ENCODE measurements around the gene MRAS. TPM values are rescaled to one million over a fixed set of nuclear protein-coding genes. Genes with fewer than 3 reads are reported as not detected.

MRAS gene
- total RNA-seq, 2 donors from 2014 or later: 58.6 to 62.3 TPM

DNA sequence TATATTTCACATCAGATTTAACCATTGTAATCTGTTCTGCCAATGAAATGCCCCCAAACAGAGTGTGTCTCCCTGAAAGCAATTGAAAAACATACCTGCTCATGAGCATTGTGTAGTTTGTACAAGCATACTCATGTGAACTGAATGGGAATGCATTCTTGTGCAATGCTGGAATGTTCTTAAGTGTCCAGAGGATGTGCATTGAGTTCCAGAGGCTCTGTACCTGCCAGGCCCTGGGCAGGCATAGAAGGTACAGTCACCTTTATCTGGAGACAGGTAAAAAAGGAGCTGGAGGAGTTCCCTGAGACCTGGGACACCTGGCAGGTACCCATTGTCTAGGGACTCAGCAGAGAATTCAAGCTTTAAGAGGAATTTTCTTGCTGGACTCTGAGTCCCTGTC lies 2.8 kb downstream of the MRAS start:
- Histone ChIP-seq H3K27me3 (replicated peaks; ENCODE audit: insufficient read depth) (no peaks in the 10 kb centered on the region), H3K4me3 (no peak overlapping the region), H3K4me1 (ENCODE audit: control insufficient read depth in 1 of 2, low read depth in 2 of 2) (peaks cover 17 to 59% of the 10 kb centered on the region in 2 donors), H3K36me3 (no peaks in the 10 kb centered on the region), H3K9me3 (no peaks in the 10 kb centered on the region), H3K27ac (peak overlapping the region in 1 of 2 donors; percentile 95)
- no peak for TF ChIP-seq CTCF (IDR thresholded peaks at IDR 0.05)
- ATAC-seq (ENCODE audit: insufficient number of reproducible peaks, low FRiP score, low read depth): no peak
- no peak for DNase-seq (ENCODE audit: low spot score)

GRCh38 chr3:138351916-138352550 lies 3.7 kb downstream of the MRAS start:
- peak overlapping the region in 1 of 2 donors; percentile 95 for H3K27ac ChIP-seq
- DNase-seq (ENCODE audit: low spot score) (peak; percentile 51), ATAC-seq (ENCODE audit: insufficient number of reproducible peaks, low FRiP score, low read depth) (no peak)
- peaks cover 21 to 68% of the 10 kb centered on the region in 2 donors for H3K4me1 ChIP-seq (ENCODE audit: control insufficient read depth in 1 of 2, low read depth in 2 of 2)
- no peaks in the 10 kb centered on the region for H3K9me3 ChIP-seq
- no peaks in the 10 kb centered on the region for H3K36me3 ChIP-seq
- H3K4me3 ChIP-seq: no peak overlapping the region
- TF ChIP-seq CTCF (IDR thresholded peaks at IDR 0.05): no peak
- no peaks in the 10 kb centered on the region for H3K27me3 ChIP-seq (replicated peaks; ENCODE audit: insufficient read depth)

GRCh38 chr3:138354376-138354775 lies 6.0 kb downstream of the MRAS start:
- Histone ChIP-seq H3K4me3 (no peak overlapping the region), H3K27ac (peak overlapping the region in 1 of 2 donors; percentile 29), H3K9me3 (no peaks in the 10 kb centered on the region), H3K27me3 (replicated peaks; ENCODE audit: insufficient read depth) (no peaks in the 10 kb centered on the region), H3K36me3 (no peaks in the 10 kb centered on the region), H3K4me1 (ENCODE audit: control insufficient read depth in 1 of 2, low read depth in 2 of 2) (peaks cover 32 to 88% of the 10 kb centered on the region in 2 donors)
- ATAC-seq (ENCODE audit: insufficient number of reproducible peaks, low FRiP score, low read depth) (no peak), DNase-seq (ENCODE audit: low spot score) (no peak)
- no peak for TF ChIP-seq CTCF (IDR thresholded peaks at IDR 0.05)

DNA sequence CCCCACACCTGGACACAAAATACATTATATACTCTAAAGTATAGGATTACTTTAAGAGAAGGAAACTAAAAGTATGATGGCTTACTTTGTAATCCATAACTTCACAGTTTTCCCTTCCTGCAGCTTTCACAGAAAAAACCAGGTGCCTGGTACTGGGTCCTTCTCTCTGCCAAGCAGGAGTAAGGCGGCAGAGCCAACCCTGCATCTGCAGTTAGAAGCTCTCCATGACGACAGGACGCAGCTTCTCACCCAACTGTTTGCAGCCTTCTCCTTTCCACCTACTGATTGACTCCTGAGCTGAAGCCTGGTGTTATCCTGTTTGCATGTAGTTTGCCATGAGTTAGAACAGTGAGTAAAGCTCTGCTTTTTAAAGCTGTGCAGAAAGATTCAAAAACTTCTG lies 6.7 kb downstream of the MRAS start:
- ATAC-seq (ENCODE audit: insufficient number of reproducible peaks, low FRiP score, low read depth) (no peak), DNase-seq (ENCODE audit: low spot score) (no peak)
- TF ChIP-seq CTCF (IDR thresholded peaks at IDR 0.05): no peak
- no peak overlapping the region for H3K4me3 ChIP-seq
- H3K27ac ChIP-seq: no peak overlapping the region
- H3K36me3 ChIP-seq: no peaks in the 10 kb centered on the region
- H3K27me3 ChIP-seq (replicated peaks; ENCODE audit: insufficient read depth): no peaks in the 10 kb centered on the region
- H3K9me3 ChIP-seq: no peaks in the 10 kb centered on the region
- H3K4me1 ChIP-seq (ENCODE audit: control insufficient read depth in 1 of 2, low read depth in 2 of 2): peaks cover 32 to 93% of the 10 kb centered on the region in 2 donors

- no peaks in the 10 kb centered on the region for H3K36me3 ChIP-seq
- no peak for TF ChIP-seq CTCF (IDR thresholded peaks at IDR 0.05)
- H3K27ac ChIP-seq: peak overlapping the region; percentile 47 to 67
- DNase-seq (ENCODE audit: low spot score) (no peak), ATAC-seq (ENCODE audit: insufficient number of reproducible peaks, low FRiP score, low read depth) (no peak)
- peaks cover 19 to 93% of the 10 kb centered on the region in 2 donors for H3K4me1 ChIP-seq (ENCODE audit: control insufficient read depth in 1 of 2, low read depth in 2 of 2)
- H3K27me3 ChIP-seq (replicated peaks; ENCODE audit: insufficient read depth): no peaks in the 10 kb centered on the region
- H3K9me3 ChIP-seq: no peaks in the 10 kb centered on the region
- no peak overlapping the region for H3K4me3 ChIP-seq
Observed at GRCh38 chr3:138356730-138357405, 8.5 kb downstream of the MRAS start.

Data from thoracic aorta (tissue), 2 donors.